HG03095 (cell line): ENCODE data around the gene MT1E.
"Not testable (repeated sequence)": the region's sequence is repeated elsewhere in the genome, so short reads cannot be mapped to it uniquely, and the experiment has no call there.

Source experiments
- ATAC-seq: cut with Tn5 transposase; IDR thresholded peaks from one replicate; pipeline ENCODE4 v1.9.1; 2021; ENCODE audit warnings: moderate library complexity; ENCODE audit not compliant: unreplicated experiment

Gene MT1E

GRCh38 chr16:56606476-56607108 is 19.0 kb upstream of the MT1E start:
- no peak for ATAC-seq

- no peak for ATAC-seq
Measured at GRCh38 chr16:56607109-56607618, 18.4 kb upstream of the MT1E start.

GRCh38 chr16:56607675-56608042 is 17.9 kb upstream of the MT1E start:
- no peak for ATAC-seq

GRCh38 chr16:56608043-56608875 is 17.3 kb upstream of the MT1E start, which contains the start of gene MT2A:
Gene MT2A (plus strand): TSS chr16:56608584. CDS start chr16:56608656, 72 bp downstream.
- peak; percentile 84 for ATAC-seq

- no peak for ATAC-seq
Measured at GRCh38 chr16:56608876-56609462, 16.6 kb upstream of the MT1E start.

- peak; percentile 33 for ATAC-seq
Measured at GRCh38 chr16:56609463-56609921, 16.1 kb upstream of the MT1E start.

- no peak for ATAC-seq
Measured at GRCh38 chr16:56610017-56610608, 15.5 kb upstream of the MT1E start.

GRCh38 chr16:56610609-56611111 is 14.9 kb upstream of the MT1E start:
- no peak for ATAC-seq

- ATAC-seq, result no peak
Measured at GRCh38 chr16:56611281-56611833, 14.2 kb upstream of the MT1E start.

- ATAC-seq, result no peak
Measured at GRCh38 chr16:56613706-56614105, 11.9 kb upstream of the MT1E start.

GRCh38 chr16:56614549-56614991 is 11.0 kb upstream of the MT1E start:
- no peak for ATAC-seq

- ATAC-seq, result no peak
Measured at GRCh38 chr16:56615353-56615752, 10.2 kb upstream of the MT1E start.

- ATAC-seq, result no peak
Measured at GRCh38 chr16:56616608-56617211, 8.9 kb upstream of the MT1E start.

GRCh38 chr16:56617212-56618085 is 8.1 kb upstream of the MT1E start:
- ATAC-seq, result no peak

- no peak for ATAC-seq
Measured at GRCh38 chr16:56618138-56618537, 7.4 kb upstream of the MT1E start.

GRCh38 chr16:56620339-56620897 is 5.2 kb upstream of the MT1E start:
- no peak for ATAC-seq

GRCh38 chr16:56621665-56622445 is 3.7 kb upstream of the MT1E start:
- ATAC-seq, result not testable (repeated sequence)

- ATAC-seq, result not testable (repeated sequence)
Measured at GRCh38 chr16:56623184-56623583, 2.4 kb upstream of the MT1E start.
